H9 (cell line): ENCODE measurements around the gene TAF4. TPM values are rescaled to one million over a fixed set of nuclear protein-coding genes. Genes with fewer than 3 reads are reported as not detected.

ENCODE experiments used
- DNase-seq: peaks from one replicate; pipeline ENCODE4 v3.0.0-alpha.2; 2017
- H2AFZ ChIP-seq: one replicate; pipeline ENCODE4 v1.6.1; 2013; ENCODE audit warnings: mild to moderate bottlenecking, low read length, control low read depth, moderate library complexity
- H2AK5ac ChIP-seq: 2 replicates; pipeline ENCODE4 v1.6.1; 2013; ENCODE audit warnings: low read length, control low read depth, mixed read lengths; ENCODE audit not compliant: insufficient read length
- H2BK120ac ChIP-seq: one replicate; pipeline ENCODE4 v1.6.1; 2013; ENCODE audit warnings: low read depth, mild to moderate bottlenecking, low read length, control low read depth, inconsistent platforms; ENCODE audit not compliant: poor library complexity, severe bottlenecking
- H2BK12ac ChIP-seq: 2 replicates; pipeline ENCODE4 v1.6.1; 2013; ENCODE audit warnings: low read length, control low read depth, mixed read lengths, low read depth; ENCODE audit not compliant: insufficient read length
- H2BK15ac ChIP-seq: 2 replicates; pipeline ENCODE4 v1.6.1; 2013; ENCODE audit warnings: low read depth, low read length, control low read depth
- H2BK20ac ChIP-seq: one replicate; pipeline ENCODE4 v1.6.1; 2013; ENCODE audit warnings: low read depth, mild to moderate bottlenecking, low read length, control low read depth, inconsistent platforms; ENCODE audit not compliant: poor library complexity, severe bottlenecking
- H2BK5ac ChIP-seq: 2 replicates; pipeline ENCODE4 v1.6.1; 2013; ENCODE audit warnings: low read length, control low read depth, mixed read lengths; ENCODE audit not compliant: insufficient read length
- H3K14ac ChIP-seq: 2 replicates; pipeline ENCODE4 v1.6.1; 2013; ENCODE audit warnings: low read length, control low read depth; ENCODE audit not compliant: insufficient read depth
- H3K18ac ChIP-seq: 2 replicates; pipeline ENCODE4 v1.6.1; 2013; ENCODE audit warnings: low read depth, mild to moderate bottlenecking, mixed read lengths, low read length, control low read depth; ENCODE audit not compliant: insufficient read length
- H3K23ac ChIP-seq: 2 replicates; pipeline ENCODE4 v1.6.1; 2013; ENCODE audit warnings: low read length, control low read depth, mixed read lengths, low read depth; ENCODE audit not compliant: insufficient read length
- H3K23me2 ChIP-seq: 2 replicates; pipeline ENCODE4 v1.6.1; 2013; ENCODE audit warnings: low read depth, mild to moderate bottlenecking, mixed read lengths, low read length, control low read depth; ENCODE audit not compliant: insufficient read length, poor library complexity, severe bottlenecking
- H3K27ac ChIP-seq: 2 replicates; pipeline ENCODE4 v1.5.1; 2013; ENCODE audit warnings: low read length, control low read depth, mixed read lengths, low read depth; ENCODE audit not compliant: insufficient read length
- H3K27me3 ChIP-seq: 2 replicates; pipeline ENCODE4 v1.6.1; 2013; ENCODE audit warnings: low read length, control low read depth, inconsistent platforms; ENCODE audit not compliant: insufficient read depth
- H3K4ac ChIP-seq: 2 replicates; pipeline ENCODE4 v1.6.1; 2013; ENCODE audit warnings: low read depth, mild to moderate bottlenecking, control low read depth, inconsistent platforms, low read length, moderate library complexity
- H3K4me1 ChIP-seq: 2 replicates; pipeline ENCODE4 v1.6.1; 2013; ENCODE audit warnings: low read length, control low read depth, inconsistent platforms; ENCODE audit not compliant: insufficient read depth
- H3K4me2 ChIP-seq: 2 replicates; pipeline ENCODE4 v1.6.1; 2013; ENCODE audit warnings: low read length, control low read depth, mixed read lengths; ENCODE audit not compliant: insufficient read length, insufficient read depth
- H3K56ac ChIP-seq: 2 replicates; pipeline ENCODE4 v1.6.1; 2013; ENCODE audit warnings: low read depth, mild to moderate bottlenecking, mixed read lengths, low read length, control low read depth; ENCODE audit not compliant: insufficient read length
- H3K79me1 ChIP-seq: 2 replicates; pipeline ENCODE4 v1.6.1; 2013; ENCODE audit warnings: low read depth, mild to moderate bottlenecking, moderate library complexity, low read length, control low read depth, inconsistent platforms; ENCODE audit not compliant: insufficient read depth, poor library complexity, severe bottlenecking
- H3K79me2 ChIP-seq: 2 replicates; pipeline ENCODE4 v1.6.1; 2013; ENCODE audit warnings: low read length, control low read depth, inconsistent platforms; ENCODE audit not compliant: insufficient read depth
- H3K9ac ChIP-seq: 2 replicates; pipeline ENCODE4 v1.6.1; 2013; ENCODE audit warnings: low read length, control low read depth, mixed read lengths; ENCODE audit not compliant: insufficient read length; ENCODE audit errors: extremely low read depth
- H3K9me3 ChIP-seq: one replicate; pipeline ENCODE4 v1.6.1; 2013; ENCODE audit warnings: low read depth, low read length, inconsistent platforms; ENCODE audit not compliant: control insufficient read depth
- H3T11ph ChIP-seq: one replicate; pipeline ENCODE4 v1.6.1; 2013; ENCODE audit warnings: mild to moderate bottlenecking, low read length, control low read depth, inconsistent platforms
- H4K20me1 ChIP-seq: one replicate; pipeline ENCODE4 v1.6.1; 2013; ENCODE audit not compliant: control insufficient read depth, insufficient read length, insufficient read depth
- H4K5ac ChIP-seq: 2 replicates; pipeline ENCODE4 v1.6.1; 2013; ENCODE audit warnings: low read depth, mild to moderate bottlenecking, mixed read lengths, low read length, control low read depth; ENCODE audit not compliant: insufficient read length
- H4K8ac ChIP-seq: replicated peaks from 2 replicates; pipeline ENCODE4 v1.6.1; 2013; ENCODE audit warnings: low read length, control low read depth, mixed read lengths, low read depth; ENCODE audit not compliant: insufficient read length
- H4K91ac ChIP-seq: 2 replicates; pipeline ENCODE4 v1.6.1; 2013; ENCODE audit warnings: low read depth, mild to moderate bottlenecking, moderate library complexity, mixed read lengths, low read length, control low read depth; ENCODE audit not compliant: insufficient read length
- H3K27ac Mint-ChIP-seq, 3 experiments: 2 replicates in 2 of 3; 3 replicates in 1 of 3; pipeline ENCODE4 v1.8.0; 2020 to 2021; ENCODE audit warnings: mixed read lengths in 3 of 3, mild to moderate bottlenecking in 1 of 3, moderate library complexity in 1 of 3
- H3K27me3 Mint-ChIP-seq: 2 replicates; pipeline ENCODE4 v1.8.0; 2021; ENCODE audit warnings: low read depth, mild to moderate bottlenecking, moderate library complexity, mixed read lengths
- H3K36me3 Mint-ChIP-seq, 3 experiments: 2 replicates in 2 of 3; 3 replicates in 1 of 3; pipeline ENCODE4 v1.8.0; 2020 to 2021; ENCODE audit warnings: low read depth in 3 of 3, mixed read lengths in 3 of 3; ENCODE audit not compliant: insufficient read depth in 1 of 3
- H3K4me1 Mint-ChIP-seq, 2 experiments: 2 replicates each; pipeline ENCODE4 v1.8.0; 2020; ENCODE audit warnings: mixed read lengths in 2 of 2
- H3K4me3 Mint-ChIP-seq, 2 experiments: 2 replicates in 1 of 2; 3 replicates in 1 of 2; pipeline ENCODE4 v1.8.0; 2020 to 2021; ENCODE audit warnings: mild to moderate bottlenecking in 2 of 2, mixed read lengths in 2 of 2, moderate library complexity in 1 of 2
- H3K9me3 Mint-ChIP-seq, 2 experiments: 2 replicates in 1 of 2; 3 replicates in 1 of 2; pipeline ENCODE4 v1.8.0; 2020; ENCODE audit warnings: mild to moderate bottlenecking in 2 of 2, mixed read lengths in 2 of 2, moderate library complexity in 1 of 2
- WGBS: extraction: QIAGEN DNeasy Blood & Tissue Kit; methylation state at CpG from one replicate; pipeline ENCODE4 v1.1.7; 2013; ENCODE audit warnings: missing lambda C conversion rate, low lambda C conversion rate, mixed read lengths; ENCODE audit not compliant: insufficient read length; ENCODE audit errors: extremely low coverage; 5-methylcytosine and 5-hydroxymethylcytosine counted together
- total RNA-seq: library from RNA; stranded (reverse); gene quantifications from 2 replicates; pipeline ENCODE4 v1.2.1, GENCODE V29; 2021
- TF ChIP-seq, protein P1 (sequence below): fragments of 200-600 bp; sonication (generic); conservative IDR thresholded peaks from 3 replicates; pipeline ENCODE4 v1.8.0; 2021; ENCODE audit warnings: antibody characterized with exemption, mild to moderate bottlenecking

TAF4 gene
- total RNA-seq, 1 experiment from 2014 or later: 30.8 TPM

DNA sequence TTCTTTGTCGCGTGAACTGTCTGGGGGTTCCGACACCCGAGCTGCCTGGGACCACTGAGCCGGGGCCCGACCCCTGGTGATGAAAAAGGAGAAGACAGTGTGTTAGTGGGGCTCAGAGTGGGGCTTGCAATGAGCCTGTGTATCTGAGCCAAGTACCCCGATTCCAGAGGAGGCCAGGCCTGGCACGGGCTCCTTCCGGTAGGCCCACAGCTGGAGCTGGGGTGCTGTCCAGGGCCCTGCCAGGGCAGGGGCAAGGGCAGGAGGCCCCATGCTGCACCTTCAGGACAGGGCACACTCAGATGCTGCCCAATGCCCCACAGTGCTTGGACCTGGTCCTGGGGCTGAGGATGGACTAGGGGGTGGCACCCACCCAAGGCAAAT lies 89.4 kb downstream of the TAF4 start:
- no peak overlapping the region for H3K4me2 ChIP-seq

More for the DNA sequence above, 89.4 kb downstream of the TAF4 start:
- no peak overlapping the region for H2BK20ac ChIP-seq
- no peaks in the 10 kb centered on the region for H3K4me1 ChIP-seq
- H4K8ac ChIP-seq: no peak overlapping the region
- no peaks in the 10 kb centered on the region for H3K23me2 ChIP-seq
- H3K4ac ChIP-seq: no peak overlapping the region
- H2BK120ac ChIP-seq: no peak overlapping the region
- H3T11ph ChIP-seq: no peak overlapping the region
- TF ChIP-seq, protein P1, sequence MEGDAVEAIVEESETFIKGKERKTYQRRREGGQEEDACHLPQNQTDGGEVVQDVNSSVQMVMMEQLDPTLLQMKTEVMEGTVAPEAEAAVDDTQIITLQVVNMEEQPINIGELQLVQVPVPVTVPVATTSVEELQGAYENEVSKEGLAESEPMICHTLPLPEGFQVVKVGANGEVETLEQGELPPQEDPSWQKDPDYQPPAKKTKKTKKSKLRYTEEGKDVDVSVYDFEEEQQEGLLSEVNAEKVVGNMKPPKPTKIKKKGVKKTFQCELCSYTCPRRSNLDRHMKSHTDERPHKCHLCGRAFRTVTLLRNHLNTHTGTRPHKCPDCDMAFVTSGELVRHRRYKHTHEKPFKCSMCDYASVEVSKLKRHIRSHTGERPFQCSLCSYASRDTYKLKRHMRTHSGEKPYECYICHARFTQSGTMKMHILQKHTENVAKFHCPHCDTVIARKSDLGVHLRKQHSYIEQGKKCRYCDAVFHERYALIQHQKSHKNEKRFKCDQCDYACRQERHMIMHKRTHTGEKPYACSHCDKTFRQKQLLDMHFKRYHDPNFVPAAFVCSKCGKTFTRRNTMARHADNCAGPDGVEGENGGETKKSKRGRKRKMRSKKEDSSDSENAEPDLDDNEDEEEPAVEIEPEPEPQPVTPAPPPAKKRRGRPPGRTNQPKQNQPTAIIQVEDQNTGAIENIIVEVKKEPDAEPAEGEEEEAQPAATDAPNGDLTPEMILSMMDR: 0 out of 3 replicates have a peak, but pooled peaks have one; percentile 19
- H2AFZ ChIP-seq: no peak overlapping the region
- H3K56ac ChIP-seq: no peak overlapping the region
- H3K79me2 ChIP-seq: no peaks in the 10 kb centered on the region
- no peak overlapping the region for H3K23ac ChIP-seq
- no peak overlapping the region for H2BK5ac ChIP-seq
- H2BK12ac ChIP-seq: no peak overlapping the region
- no peak overlapping the region for H3K9ac ChIP-seq
- no peak for DNase-seq
- no peak overlapping the region for H2BK15ac ChIP-seq
- Mint-ChIP-seq H3K9me3 (no peaks in the 10 kb centered on the region), H3K36me3 (peaks cover 20 to 39% (median 38%) of the 10 kb centered on the region in 3 experiments; a peak in 6 of 7 replicates), H3K4me3 (no peak overlapping the region), H3K27ac (peak overlapping the region in 2 of 3 experiments; percentile 77 to 93; a peak in 4 of 7 replicates), H3K4me1 (peaks cover 2% of the 10 kb centered on the region in 2 experiments; a peak in 2 of 4 replicates), H3K27me3 (no peaks in the 10 kb centered on the region; the same call in 1 of the 2 replicates)
- H2AK5ac ChIP-seq: no peak overlapping the region
- no peak overlapping the region for H3K18ac ChIP-seq
- WGBS: no CpG with 5 or more reads among the region's 9 CpGs
- no peak overlapping the region for H3K27ac ChIP-seq
- H4K20me1 ChIP-seq: no peaks in the 10 kb centered on the region
- no peak overlapping the region for H4K91ac ChIP-seq
- no peak overlapping the region for H4K5ac ChIP-seq
- H3K27me3 ChIP-seq: peaks cover 2% of the 10 kb centered on the region; the same call in 1 of the 2 replicates
- H3K79me1 ChIP-seq: no peaks in the 10 kb centered on the region
- H3K14ac ChIP-seq: no peak overlapping the region
- H3K9me3 ChIP-seq: no peaks in the 10 kb centered on the region
